Right lobe of liver (tissue), 6 donors: Measurements from ENCODE around the gene TTC29. TPM values are rescaled to one million over a fixed set of nuclear protein-coding genes. Genes with fewer than 3 reads are reported as not detected.

Experiments
- ATAC-seq, 4 donors: fragments of 200-7000 bp; cut with Tn5 transposase; one replicate each; pipeline ENCODE4 v1.9.1; 2020; ENCODE audit warnings: mild to moderate bottlenecking in 4 of 4, moderate library complexity in 4 of 4
- DNase-seq, 3 donors: peaks; one replicate each; pipeline ENCODE4 v3.0.0-alpha.2; 2020
- H3K27ac ChIP-seq, 3 donors: fragments of 200-600 bp; one replicate each; pipeline ENCODE4 v1.8.0; 2022
- H3K27me3 ChIP-seq, 2 donors: fragments of 200-600 bp; one replicate each; pipeline ENCODE4 v1.8.0; 2022
- H3K36me3 ChIP-seq, 4 donors: fragments of 200-600 bp; sonication (generic) in 1 of 4; one replicate each; pipeline versions ENCODE4 v1.5.1 to v1.8.0; 2017 to 2022; ENCODE audit warnings: control low read depth in 1 of 4
- H3K4me1 ChIP-seq, 4 donors: fragments of 200-600 bp; sonication (generic) in 1 of 4; one replicate each; pipeline versions ENCODE4 v1.5.1 to v1.8.0; 2017 to 2022; ENCODE audit warnings: control low read depth in 1 of 4
- H3K4me3 ChIP-seq, 3 donors: fragments of 200-600 bp; one replicate each; pipeline ENCODE4 v1.8.0; 2022
- H3K9me3 ChIP-seq, 4 donors: fragments of 200-600 bp; sonication (generic) in 1 of 4; one replicate each; pipeline versions ENCODE4 v1.5.1 to v1.8.0; 2017 to 2022; ENCODE audit warnings: control low read depth in 1 of 4
- POLR2A ChIP-seq: fragments of 450-650 bp; IDR thresholded peaks from one replicate; pipeline ENCODE4 v1.6.1; 2017; ENCODE audit warnings: antibody characterized with exemption, mild to moderate bottlenecking
- WGBS: methylation state at CpG from one replicate; pipeline ENCODE4 v1.1.6; 2018; ENCODE audit warnings: low coverage, low lambda C conversion rate; ENCODE audit not compliant: insufficient coverage; ENCODE audit errors: missing lambda C conversion rate; 5-methylcytosine and 5-hydroxymethylcytosine counted together
- intact Hi-C, 2 donors: fragments of 100-400 bp; cut with DNase I; formaldehyde crosslinking; loops; one replicate each; pipeline versions ENCODE4 v1.11.2 to v1.14.1; 2022
- total RNA-seq, 6 experiments: library from RNA; depleted of rRNA in 2 of 6; stranded (reverse); fragments of >200 nt in 2 of 6; fragmentation: NEBNext Ultra II Directional in 3 of 6; extraction: Animal tissue kit (Norgen Biotek cat#: 25700) in 3 of 6; gene quantifications; one replicate each; pipeline versions ENCODE4 v1.1.0 to v1.2.4, GENCODE V29; 2016 to 2023
- TF ChIP-seq, protein P1 (sequence below), 4 donors: fragments of 200-600 bp in 3 of 4; fragments of 450-650 bp in 1 of 4; IDR thresholded peaks; one replicate each; pipeline versions ENCODE4 v1.5.1 to v1.8.0; 2016 to 2022; ENCODE audit warnings: antibody characterized with exemption in 4 of 4, mild to moderate bottlenecking in 2 of 4
- donor health status: DM: no; HTN: yes; CAD: no.
- donor health status: DM: no; HTN: no; CAD: no.
- donor health status: DM: no; HTN: no; CAD: no.
- donor health status: DM: no; HTN: yes; CAD: no.
- donor health status: DM: no; HTN: yes; CAD: no.

The TTC29 gene
- total RNA-seq, 6 experiments from 2014 or later: not detected

DNA sequence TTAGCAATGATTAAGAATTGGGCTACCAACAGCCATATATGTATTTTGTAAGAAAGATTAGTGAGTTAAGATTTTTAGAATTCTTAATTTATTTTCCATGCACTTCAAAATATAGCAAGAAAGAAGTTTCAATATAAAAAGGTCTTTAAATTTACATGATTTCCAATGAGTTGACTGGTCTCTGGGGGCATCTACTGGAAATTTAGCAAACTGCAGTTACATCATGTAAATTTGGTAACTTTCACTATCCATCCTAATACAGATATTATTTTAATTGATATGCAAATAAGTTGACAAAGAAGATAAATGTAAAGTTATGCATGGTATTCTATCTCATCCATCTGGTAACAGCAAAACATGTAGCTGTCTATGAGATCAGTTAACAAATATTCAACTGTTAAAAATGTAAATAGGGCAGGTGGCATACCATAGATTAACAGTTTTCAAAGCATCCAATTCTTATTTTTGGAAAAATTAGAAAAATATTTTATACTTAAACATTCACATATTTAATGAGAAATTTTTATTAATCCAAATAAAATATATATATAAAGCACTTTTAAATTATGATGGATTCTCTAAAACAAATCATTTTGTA, 29.1 kb downstream of the TTC29 start:
- H3K4me1 ChIP-seq: no peaks in the 10 kb centered on the region
- DNase-seq (no peak), ATAC-seq (peak in 3 of 4 donors; percentile 62 to 69 (median 69))
- no peak overlapping the region for H3K4me3 ChIP-seq
- no peak overlapping the region for H3K27ac ChIP-seq
- intact Hi-C loops: loop anchor here in 1 of 2 donors (10.0 kb wide), 1 partner anchor 682 kb away; no protein-coding TSS in a partner anchor
- TF ChIP-seq POLR2A: no peak
- TF ChIP-seq, protein P1, sequence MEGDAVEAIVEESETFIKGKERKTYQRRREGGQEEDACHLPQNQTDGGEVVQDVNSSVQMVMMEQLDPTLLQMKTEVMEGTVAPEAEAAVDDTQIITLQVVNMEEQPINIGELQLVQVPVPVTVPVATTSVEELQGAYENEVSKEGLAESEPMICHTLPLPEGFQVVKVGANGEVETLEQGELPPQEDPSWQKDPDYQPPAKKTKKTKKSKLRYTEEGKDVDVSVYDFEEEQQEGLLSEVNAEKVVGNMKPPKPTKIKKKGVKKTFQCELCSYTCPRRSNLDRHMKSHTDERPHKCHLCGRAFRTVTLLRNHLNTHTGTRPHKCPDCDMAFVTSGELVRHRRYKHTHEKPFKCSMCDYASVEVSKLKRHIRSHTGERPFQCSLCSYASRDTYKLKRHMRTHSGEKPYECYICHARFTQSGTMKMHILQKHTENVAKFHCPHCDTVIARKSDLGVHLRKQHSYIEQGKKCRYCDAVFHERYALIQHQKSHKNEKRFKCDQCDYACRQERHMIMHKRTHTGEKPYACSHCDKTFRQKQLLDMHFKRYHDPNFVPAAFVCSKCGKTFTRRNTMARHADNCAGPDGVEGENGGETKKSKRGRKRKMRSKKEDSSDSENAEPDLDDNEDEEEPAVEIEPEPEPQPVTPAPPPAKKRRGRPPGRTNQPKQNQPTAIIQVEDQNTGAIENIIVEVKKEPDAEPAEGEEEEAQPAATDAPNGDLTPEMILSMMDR (IDR thresholded peaks at IDR 0.05): peak; percentile 74 to 81 (median 78)
- H3K36me3 ChIP-seq: no peaks in the 10 kb centered on the region
- no peaks in the 10 kb centered on the region for H3K9me3 ChIP-seq
- H3K27me3 ChIP-seq: peaks cover 0 to 7% of the 10 kb centered on the region in 2 donors

DNA sequence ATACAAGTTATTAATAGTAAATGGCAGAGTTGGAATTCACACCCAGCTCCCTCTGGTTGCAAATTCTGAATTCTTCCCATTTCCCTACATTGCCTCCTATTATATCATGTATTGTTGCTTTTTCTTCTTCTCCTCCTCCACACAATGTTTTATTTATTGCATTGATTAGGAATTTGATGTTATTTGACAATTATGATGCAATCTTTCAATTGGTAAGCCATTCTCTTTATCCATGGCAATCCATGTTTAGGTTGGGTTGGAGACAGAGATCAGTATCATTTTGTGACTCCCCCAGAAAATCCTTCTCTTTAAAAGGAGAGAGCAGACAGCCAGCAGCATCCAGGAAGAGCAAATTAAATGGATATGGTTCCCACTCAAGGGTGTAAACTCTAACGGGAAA, 30.5 kb downstream of the TTC29 start:
- ATAC-seq: no peak

DNA sequence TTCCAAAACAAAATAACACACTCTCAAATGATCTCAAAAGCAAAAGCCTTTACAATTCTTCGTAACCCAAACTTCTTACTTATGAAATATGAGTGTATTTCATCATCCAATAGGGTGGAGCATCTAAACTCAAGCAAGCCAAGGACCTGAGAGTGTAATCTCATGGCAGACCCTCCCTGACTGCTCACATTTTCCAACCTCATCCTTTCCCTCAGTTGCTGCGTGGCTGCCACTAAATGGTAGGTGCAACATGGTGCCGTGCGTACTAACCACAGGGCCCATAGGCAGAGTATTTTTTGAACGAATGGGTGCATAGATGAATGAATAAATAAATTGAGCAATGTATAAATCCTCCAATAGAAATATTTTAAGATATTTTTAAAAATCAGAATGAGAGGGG, 45.4 kb downstream of the TTC29 start:
- DNase-seq (no peak), ATAC-seq (no peak)
- no peaks in the 10 kb centered on the region for H3K36me3 ChIP-seq
- no peaks in the 10 kb centered on the region for H3K9me3 ChIP-seq
- no peak overlapping the region for H3K4me3 ChIP-seq
- no peak for TF ChIP-seq POLR2A
- TF ChIP-seq, protein P1 (IDR thresholded peaks at IDR 0.05): no peak
- 84% methylated on average over 5 of the region's 5 CpGs for WGBS
- H3K4me1 ChIP-seq: no peaks in the 10 kb centered on the region
- no peaks in the 10 kb centered on the region for H3K27me3 ChIP-seq
- H3K27ac ChIP-seq: no peak overlapping the region
- intact Hi-C loops: no loop called here

More for the DNA sequence above, 30.5 kb downstream of the TTC29 start:
- 22% methylated on average over 1 of the region's 1 CpG for WGBS
- DNase-seq: no peak
- no peaks in the 10 kb centered on the region for H3K4me1 ChIP-seq
- intact Hi-C loops: loop anchor here in 1 of 2 donors (10.0 kb wide), 1 partner anchor 680 kb away; no protein-coding TSS in a partner anchor
- peaks cover 0 to 7% of the 10 kb centered on the region in 2 donors for H3K27me3 ChIP-seq
- TF ChIP-seq, protein P1 (IDR thresholded peaks at IDR 0.05): no peak
- no peak for TF ChIP-seq POLR2A
- H3K4me3 ChIP-seq: no peak overlapping the region
- H3K36me3 ChIP-seq: no peaks in the 10 kb centered on the region
- no peak overlapping the region for H3K27ac ChIP-seq
- H3K9me3 ChIP-seq: no peaks in the 10 kb centered on the region

DNA sequence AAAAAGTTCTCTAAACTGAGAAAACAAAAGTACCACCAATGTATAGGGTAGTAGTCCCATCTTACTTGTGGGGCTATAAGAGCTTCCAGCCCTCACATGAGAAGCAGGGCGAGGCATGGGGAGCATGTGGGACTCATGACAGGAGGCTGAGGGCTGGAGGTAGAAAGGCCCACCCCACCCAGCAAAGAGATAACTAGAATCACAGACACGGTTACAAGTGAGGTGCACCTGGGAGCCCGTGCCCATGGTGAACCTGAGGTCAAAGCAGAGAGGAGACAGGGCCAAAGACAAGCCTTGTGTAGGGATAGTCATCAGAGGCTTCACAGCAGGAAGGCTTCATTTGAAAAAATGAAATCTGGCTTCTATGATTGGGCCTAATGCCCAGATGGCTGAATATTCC, 55.4 kb downstream of the TTC29 start:
- Histone ChIP-seq H3K4me3 (no peak overlapping the region), H3K4me1 (no peaks in the 10 kb centered on the region), H3K27me3 (no peaks in the 10 kb centered on the region), H3K9me3 (no peaks in the 10 kb centered on the region), H3K27ac (no peak overlapping the region), H3K36me3 (no peaks in the 10 kb centered on the region)
- WGBS: 41% methylated on average over 3 of the region's 3 CpGs
- ATAC-seq (no peak), DNase-seq (no peak)
- intact Hi-C loops: no loop called here
- TF ChIP-seq, protein P1 (IDR thresholded peaks at IDR 0.05): no peak
- TF ChIP-seq POLR2A: no peak
